Activated CD4-positive, alpha-beta T cell treated with anti-CD3 and anti-CD28 coated beads, Interleukin-2, Interleukin-6, amounts not matched to agents 100 ng/mL and 50 ng/mL, durations not matched to agents 16 hours and 8 hours (primary cell): ENCODE results near the gene KLF9.

Experiments
- DNase-seq: peaks from one replicate; pipeline ENCODE4 v3.0.0-alpha.2; 2020

The KLF9 gene

GRCh38 chr9:70421272-70422180, 7.1 kb upstream of the KLF9 start:
- no peak for DNase-seq

GRCh38 chr9:70420441-70421271, 6.2 kb upstream of the KLF9 start:
- DNase-seq, result peak; percentile 46

GRCh38 chr9:70419556-70420440, 5.3 kb upstream of the KLF9 start:
- DNase-seq, result peak; percentile 89

GRCh38 chr9:70418822-70419555, 4.5 kb upstream of the KLF9 start:
- peak; percentile 85 for DNase-seq

DNA sequence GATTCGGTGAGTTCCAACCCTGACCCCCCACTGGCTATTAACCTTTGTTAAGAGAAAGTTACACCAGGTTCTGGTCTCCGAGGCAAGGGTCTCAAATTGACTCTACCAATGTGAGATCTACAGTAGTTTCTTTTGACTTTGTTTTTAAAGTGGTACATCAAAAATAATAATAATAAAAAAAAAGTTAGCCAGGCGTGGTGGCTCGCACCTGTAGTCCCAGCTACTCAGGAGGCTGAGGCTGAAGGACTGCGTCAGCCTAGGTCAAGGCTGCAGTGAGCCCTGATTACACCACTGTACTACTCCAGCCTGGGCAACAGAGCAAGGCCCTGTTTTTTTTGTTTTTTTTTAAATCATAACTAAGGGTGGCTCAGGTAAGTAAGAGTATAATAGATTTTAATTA, 1.0 kb upstream of the KLF9 start:
- no peak for DNase-seq

- no peak for DNase-seq
Observed at GRCh38 chr9:70415041-70415440, 584 bp upstream of the KLF9 start.

DNA sequence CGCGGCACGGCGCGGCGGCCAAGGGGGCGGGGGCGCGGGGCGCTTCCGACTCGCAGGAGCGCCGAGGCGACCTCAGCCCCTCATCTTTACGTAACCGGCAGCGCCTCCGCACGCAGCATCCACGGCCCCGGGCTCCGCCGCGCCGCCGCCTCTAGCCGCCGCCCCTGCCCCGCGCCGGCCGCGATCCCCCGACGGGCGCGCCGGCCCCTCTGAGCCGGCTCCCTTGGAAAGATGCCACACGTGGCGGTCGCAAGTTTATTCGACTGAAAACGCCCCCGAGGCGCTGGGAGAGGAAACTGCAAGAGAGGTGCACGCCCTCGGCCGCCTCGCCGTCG, 1.0 kb downstream of the KLF9 start:
- DNase-seq, result no peak

DNA sequence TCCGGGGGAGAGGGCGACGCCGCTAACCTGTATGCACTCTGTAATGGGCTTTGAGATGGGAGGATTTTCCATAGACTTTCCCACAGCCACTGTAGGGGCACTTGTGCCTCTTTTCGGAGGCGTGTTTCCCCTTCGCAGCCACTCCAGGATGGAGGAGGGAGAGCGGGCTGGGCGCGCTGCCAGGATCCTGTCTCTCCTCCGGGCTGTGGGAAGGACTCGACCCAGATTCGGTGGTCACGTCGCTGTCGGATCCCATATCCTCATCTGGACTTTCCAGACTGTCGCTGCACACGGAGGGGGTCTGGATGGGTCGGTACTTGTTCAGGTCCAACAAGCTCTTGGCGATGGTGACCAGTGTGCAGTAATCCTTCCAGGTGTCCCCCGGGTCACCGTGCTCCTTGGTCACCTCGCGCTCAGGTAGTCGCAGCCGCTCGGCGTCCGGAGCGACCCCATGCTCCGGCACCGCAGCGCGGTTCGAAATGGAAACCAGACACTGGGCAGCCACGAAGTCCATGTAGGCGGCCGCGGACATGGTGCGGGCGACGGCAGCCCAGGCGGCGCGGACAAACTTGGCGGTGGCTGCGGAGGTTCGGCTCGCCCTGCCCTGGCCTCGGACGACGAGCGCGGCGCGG, 1.5 kb downstream of the KLF9 start:
- DNase-seq, result peak; percentile 30

GRCh38 chr9:70411930-70412831, 2.3 kb downstream of the KLF9 start:
- peak; percentile 80 for DNase-seq

DNA sequence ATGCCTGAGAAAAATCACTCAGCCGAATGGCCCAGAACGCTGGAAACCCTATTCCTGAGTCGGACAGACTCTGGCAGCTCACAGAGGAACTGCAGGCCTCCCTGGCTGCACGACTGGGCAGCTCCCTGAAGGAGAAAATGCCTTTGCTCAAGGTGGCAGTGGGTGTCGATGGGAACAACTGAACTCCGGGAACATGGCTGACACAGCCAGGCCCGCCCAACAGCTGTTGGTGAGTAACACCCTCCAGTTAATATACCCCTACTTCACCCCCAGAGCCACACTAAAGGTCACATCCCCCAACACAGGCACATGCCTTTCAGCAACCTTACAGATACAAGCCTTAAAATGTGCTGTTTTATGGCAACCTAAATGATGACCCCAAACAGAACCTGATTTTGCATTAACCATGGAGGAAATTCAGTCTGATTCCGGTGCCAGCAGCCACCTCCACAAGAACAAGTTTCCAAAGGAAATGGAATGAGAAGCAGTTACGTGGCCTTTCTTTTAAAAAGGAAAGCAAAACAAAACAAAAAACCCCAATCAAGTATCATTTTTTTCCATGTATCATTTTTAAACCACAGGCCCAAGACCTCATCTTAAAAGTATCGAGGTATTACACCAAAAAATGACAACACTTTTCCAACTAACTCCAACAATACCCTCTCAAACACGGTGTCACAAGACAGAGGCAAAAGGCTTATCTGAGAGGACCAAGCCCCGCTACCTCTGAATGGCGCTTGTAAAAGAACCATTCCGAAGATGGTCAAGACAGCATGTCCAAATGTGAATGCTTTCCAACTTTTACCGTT, 3.1 kb downstream of the KLF9 start:
- DNase-seq, result peak; percentile 50

DNA sequence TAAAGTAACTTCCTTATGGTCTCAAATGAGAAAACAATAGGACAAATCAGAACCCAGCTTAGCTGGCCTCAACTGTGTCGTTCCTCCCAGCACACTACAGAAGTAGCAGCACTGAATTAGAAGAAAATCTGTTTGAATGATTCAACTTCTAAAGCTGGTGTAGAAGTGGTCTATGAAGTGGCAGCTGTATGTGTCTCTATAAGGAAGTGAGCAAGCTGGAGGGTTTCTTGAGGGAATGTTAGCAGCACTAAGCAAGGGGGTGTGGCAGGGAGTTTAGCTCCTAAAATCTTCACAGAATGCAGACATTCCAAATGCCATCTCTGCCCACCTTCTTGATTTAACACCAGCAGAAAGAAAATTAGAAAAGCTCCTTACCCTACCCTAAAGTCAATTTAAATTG, 4.1 kb downstream of the KLF9 start:
- peak; percentile 24 for DNase-seq

DNA sequence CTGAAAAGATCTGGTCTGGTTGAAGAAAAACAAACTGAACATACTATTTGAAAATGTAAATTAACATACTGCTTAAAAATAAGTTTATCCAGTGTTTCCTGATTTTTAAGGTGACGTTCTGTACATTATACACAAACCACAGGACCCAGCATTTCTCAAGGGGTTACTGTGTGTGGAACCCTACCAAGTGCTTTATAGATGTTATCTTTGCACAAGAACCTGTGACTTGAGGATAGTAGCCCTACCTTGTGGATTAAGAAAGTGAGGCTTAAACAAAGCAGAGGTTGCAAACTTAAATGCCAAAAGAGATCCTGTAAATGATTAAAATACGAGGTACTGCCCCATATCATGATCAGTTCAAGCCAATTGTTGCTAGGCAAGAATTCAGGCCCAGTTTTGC, 4.7 kb downstream of the KLF9 start:
- DNase-seq, result no peak

- DNase-seq, result no peak
Observed at GRCh38 chr9:70409280-70409679, 5.2 kb downstream of the KLF9 start.

GRCh38 chr9:70408393-70409040, 5.9 kb downstream of the KLF9 start:
- DNase-seq, result no peak

DNA sequence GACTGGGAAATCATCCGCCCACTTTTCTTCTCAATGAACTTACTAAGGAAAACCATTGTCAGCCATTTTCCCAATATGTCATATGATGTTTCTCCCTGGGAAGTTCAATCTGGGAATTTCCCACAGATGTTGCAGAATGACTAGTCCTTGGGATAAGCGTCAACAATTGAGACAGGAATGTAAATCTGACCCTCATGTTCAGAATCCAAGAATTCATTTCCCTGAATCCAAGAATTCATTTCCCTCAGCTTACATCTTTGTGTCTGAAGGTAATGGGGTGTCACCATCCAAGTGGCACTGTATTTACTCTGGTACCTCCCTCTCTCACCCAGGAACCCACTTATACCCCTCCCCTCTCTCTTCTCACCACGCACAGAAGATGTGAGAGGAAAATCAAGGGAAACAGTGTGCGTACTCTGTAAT, 7.4 kb downstream of the KLF9 start:
- DNase-seq, result no peak

DNA sequence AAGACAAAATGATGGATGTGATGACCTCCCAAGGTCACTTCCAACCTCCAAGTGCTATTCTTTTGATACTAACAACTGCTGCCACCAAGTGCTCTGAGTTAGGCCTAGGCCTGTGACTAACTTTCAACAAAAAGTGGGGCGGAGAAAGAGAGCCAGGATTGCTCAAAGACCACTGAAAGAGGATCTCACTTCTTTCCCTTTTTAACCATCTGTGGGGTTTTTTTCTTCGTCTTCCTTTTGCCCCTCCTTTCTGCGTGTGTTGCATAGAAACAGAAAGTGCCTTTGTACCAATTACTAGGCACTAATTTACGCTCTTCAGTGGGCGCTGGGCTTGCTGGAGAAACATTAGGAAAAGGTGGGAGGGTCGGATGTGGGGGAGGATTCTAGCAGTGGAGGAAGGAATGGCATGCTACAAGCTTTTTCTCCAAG, 8.0 kb downstream of the KLF9 start:
- DNase-seq, result peak; percentile 51

- no peak for DNase-seq
Observed at GRCh38 chr9:70405808-70406433, 8.5 kb downstream of the KLF9 start.

- no peak for DNase-seq
Observed at GRCh38 chr9:70404261-70404660, 10.2 kb downstream of the KLF9 start.

DNA sequence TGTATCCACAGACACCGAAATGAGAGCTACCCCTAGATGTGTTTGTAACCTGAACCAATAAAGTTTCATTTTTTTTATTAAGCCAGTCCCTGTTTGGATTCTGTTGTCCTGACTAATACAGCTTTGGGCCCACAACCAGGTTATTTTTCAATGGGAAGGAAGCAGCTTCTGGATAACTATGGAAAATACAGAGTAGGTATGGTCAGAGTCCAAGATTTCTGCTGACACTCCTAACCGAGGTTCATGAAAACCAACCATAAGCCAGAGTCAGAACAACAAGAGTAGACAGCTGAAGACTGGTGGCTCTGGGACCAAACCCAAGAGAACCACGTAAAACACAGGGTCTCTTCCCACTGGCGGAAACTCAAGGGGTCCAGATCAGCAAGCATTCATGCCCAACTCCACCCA, 10.8 kb downstream of the KLF9 start:
- DNase-seq, result no peak
